ENCODE measurements around the gene NPAS3.
A peak's percentile ranks its signal among the peaks of the same experiment; 100 is the strongest.

Gene NPAS3

GRCh38 chr14:33206981-33207380, 268.3 kb downstream of the NPAS3 start:
- in situ Hi-C loops (cut with HindIII; ENCODE audit: low sequenced_read_pairs) = no loop called here
- no peak overlapping the region for H3K4me3 ChIP-seq (ENCODE audit: low read depth, low read length)
- no peak for DNase-seq (ENCODE audit: low read depth)
- TF ChIP-seq, protein P1, sequence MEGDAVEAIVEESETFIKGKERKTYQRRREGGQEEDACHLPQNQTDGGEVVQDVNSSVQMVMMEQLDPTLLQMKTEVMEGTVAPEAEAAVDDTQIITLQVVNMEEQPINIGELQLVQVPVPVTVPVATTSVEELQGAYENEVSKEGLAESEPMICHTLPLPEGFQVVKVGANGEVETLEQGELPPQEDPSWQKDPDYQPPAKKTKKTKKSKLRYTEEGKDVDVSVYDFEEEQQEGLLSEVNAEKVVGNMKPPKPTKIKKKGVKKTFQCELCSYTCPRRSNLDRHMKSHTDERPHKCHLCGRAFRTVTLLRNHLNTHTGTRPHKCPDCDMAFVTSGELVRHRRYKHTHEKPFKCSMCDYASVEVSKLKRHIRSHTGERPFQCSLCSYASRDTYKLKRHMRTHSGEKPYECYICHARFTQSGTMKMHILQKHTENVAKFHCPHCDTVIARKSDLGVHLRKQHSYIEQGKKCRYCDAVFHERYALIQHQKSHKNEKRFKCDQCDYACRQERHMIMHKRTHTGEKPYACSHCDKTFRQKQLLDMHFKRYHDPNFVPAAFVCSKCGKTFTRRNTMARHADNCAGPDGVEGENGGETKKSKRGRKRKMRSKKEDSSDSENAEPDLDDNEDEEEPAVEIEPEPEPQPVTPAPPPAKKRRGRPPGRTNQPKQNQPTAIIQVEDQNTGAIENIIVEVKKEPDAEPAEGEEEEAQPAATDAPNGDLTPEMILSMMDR (IDR thresholded peaks at IDR 0.05; ENCODE audit: low read depth, low read length, missing control alignments) = no peak

GRCh38 chr14:33207467-33208017, 268.9 kb downstream of the NPAS3 start:
- no peak for DNase-seq (ENCODE audit: low read depth)
- in situ Hi-C loops (cut with HindIII; ENCODE audit: low sequenced_read_pairs) = no loop called here
- TF ChIP-seq, protein P1 (IDR thresholded peaks at IDR 0.05; ENCODE audit: low read depth, low read length, missing control alignments) = no peak
- H3K4me3 ChIP-seq (ENCODE audit: low read depth, low read length) = no peak overlapping the region

- DNase-seq (ENCODE audit: low read depth) = peak; percentile 28
Observed at GRCh38 chr14:33210311-33210710, 271.6 kb downstream of the NPAS3 start.

DNA sequence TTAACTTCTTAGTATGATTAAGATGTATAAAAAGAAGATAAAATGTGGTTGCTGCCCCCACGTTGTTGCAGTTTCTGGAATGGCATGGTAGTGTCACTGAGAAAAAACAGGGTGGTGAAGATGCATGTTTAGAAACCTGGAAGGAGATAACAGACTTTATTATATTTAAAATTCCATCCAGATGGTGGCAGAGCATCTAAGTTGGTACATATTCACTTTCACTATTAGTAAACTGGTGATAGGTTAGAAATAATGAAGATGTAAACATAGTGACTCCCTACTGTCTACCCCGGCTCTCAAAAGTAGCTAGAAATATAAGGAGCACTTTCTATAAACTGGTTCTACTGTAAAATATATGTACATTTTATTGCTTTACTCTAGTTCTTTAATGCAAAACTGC, 279.3 kb downstream of the NPAS3 start:
- in situ Hi-C loops (cut with HindIII; ENCODE audit: low sequenced_read_pairs) = no loop called here
- no peak for DNase-seq (ENCODE audit: low read depth)
- H3K4me3 ChIP-seq (ENCODE audit: low read depth, low read length) = no peak overlapping the region
- TF ChIP-seq, protein P1 (IDR thresholded peaks at IDR 0.05; ENCODE audit: low read depth, low read length, missing control alignments) = no peak

More at GRCh38 chr14:33210311-33210710, 271.6 kb downstream of the NPAS3 start:
- TF ChIP-seq, protein P1 (IDR thresholded peaks at IDR 0.05; ENCODE audit: low read depth, low read length, missing control alignments) = no peak
- in situ Hi-C loops (cut with HindIII; ENCODE audit: low sequenced_read_pairs) = no loop called here
- no peak overlapping the region for H3K4me3 ChIP-seq (ENCODE audit: low read depth, low read length)

DNA sequence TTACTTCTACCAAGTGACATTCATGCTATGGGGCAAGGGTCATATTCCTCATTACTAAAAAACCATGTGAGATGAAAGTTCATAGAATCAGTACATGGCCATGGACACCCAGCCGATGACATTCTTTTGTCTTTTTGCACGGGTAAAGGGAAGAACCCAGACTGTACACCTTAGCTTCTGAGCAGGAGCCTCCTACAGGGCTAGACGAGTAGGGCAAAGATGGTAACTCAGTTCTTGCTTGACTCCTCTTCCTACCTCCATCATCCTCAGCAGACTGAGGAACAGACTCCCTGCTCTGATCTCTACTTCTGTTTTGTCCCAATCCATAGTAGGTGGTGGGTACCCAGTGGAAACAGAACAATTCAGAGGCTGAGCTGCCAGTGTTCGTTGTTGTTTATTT, 281.3 kb downstream of the NPAS3 start:
- DNase-seq (ENCODE audit: low read depth) = no peak
- no peak overlapping the region for H3K4me3 ChIP-seq (ENCODE audit: low read depth, low read length)
- TF ChIP-seq, protein P1 (IDR thresholded peaks at IDR 0.05; ENCODE audit: low read depth, low read length, missing control alignments) = no peak
- in situ Hi-C loops (cut with HindIII; ENCODE audit: low sequenced_read_pairs) = no loop called here

- TF ChIP-seq, protein P1 (IDR thresholded peaks at IDR 0.05; ENCODE audit: low read depth, low read length, missing control alignments) = no peak
- H3K4me3 ChIP-seq (ENCODE audit: low read depth, low read length) = no peak overlapping the region
- no peak for DNase-seq (ENCODE audit: low read depth)
- in situ Hi-C loops (cut with HindIII; ENCODE audit: low sequenced_read_pairs) = no loop called here
Observed at GRCh38 chr14:33229269-33229929, 290.7 kb downstream of the NPAS3 start.

Measured in astrocyte of the cerebellum (primary cell).